NOMO-1 treated with dmso at 0.1 percent for 144 hours (cell line): ENCODE results near the gene NEK2.
"Not testable (repeated sequence)": the region's sequence is repeated elsewhere in the genome, so short reads cannot be mapped to it uniquely, and the experiment has no call there.

ENCODE experiments used
- DNase-seq: peaks from one replicate; lab custom pipeline; 2025; ENCODE audit not compliant: unreplicated experiment; lab: John Stamatoyannopoulos, UW

The NEK2 gene

DNA sequence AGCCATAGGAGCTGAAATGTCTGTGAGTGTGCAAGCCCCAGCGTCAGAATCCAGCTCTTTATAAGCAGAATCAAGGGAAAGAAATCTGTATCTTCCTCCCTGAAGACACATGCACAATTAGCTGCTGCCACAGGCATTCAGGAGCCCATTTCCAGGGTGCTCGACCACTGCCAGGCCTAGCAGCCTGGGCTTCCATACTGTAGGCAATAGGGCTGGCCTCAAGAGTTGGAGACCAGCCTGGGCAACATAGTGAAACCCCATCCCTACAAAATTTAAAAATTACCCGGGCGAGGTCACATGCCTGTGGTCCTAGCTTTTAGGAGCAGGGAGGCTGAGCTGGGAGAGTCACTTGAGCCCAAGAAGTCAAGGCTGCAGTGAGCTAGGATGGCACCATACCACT, 41.0 kb downstream of the NEK2 start:
- no peak for DNase-seq

DNA sequence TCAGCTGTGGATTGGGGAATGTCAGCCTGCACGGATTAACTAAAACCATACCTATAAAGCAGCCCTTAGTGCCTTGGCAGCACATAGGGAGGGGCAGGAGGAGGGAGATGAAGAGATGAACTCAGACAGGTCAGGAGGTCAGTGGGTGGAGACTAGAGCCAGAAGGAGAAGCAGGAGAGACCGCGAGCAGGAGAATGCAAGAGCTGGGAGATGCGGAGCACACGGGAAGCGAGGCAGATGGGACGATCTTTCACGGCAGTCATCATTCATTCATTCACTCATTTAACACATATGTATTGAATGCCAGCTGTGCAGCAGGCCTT, 41.9 kb downstream of the NEK2 start:
- DNase-seq = no peak

DNA sequence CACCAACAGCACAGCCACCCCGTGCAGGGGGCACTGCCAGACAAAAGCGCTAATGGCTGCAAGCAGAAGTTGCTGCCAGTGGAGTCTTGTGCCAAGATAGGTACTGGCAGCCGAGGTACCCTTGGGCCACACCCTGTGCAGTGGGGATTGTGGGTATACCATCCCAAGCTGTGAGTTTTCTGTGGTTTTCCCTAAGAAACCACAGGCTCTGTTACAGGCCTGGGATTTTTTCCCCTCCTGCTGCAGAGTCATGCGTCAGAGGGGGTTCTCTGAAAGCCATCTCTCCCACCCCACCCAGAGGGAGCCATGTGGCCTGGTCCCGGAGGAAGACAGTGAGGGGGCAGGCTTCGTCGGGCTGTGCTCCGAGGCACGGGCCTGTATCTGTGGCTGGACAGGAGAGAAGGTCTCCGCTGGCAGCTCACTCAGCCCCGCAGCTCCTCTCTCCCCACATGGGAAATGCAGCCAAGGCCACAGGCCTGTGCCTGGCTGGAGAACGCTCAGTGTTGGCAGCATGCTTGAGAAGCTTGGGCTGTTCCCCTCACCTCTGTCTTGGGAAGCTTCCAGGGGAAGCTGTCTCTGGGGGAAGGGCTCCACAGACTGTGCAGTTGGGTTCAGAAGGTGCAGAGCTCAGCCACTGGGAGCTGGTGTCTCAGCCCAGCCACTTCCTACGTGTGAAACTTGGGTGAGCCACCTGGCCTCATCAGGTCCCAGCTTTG, 42.5 kb downstream of the NEK2 start:
- no peak for DNase-seq

DNA sequence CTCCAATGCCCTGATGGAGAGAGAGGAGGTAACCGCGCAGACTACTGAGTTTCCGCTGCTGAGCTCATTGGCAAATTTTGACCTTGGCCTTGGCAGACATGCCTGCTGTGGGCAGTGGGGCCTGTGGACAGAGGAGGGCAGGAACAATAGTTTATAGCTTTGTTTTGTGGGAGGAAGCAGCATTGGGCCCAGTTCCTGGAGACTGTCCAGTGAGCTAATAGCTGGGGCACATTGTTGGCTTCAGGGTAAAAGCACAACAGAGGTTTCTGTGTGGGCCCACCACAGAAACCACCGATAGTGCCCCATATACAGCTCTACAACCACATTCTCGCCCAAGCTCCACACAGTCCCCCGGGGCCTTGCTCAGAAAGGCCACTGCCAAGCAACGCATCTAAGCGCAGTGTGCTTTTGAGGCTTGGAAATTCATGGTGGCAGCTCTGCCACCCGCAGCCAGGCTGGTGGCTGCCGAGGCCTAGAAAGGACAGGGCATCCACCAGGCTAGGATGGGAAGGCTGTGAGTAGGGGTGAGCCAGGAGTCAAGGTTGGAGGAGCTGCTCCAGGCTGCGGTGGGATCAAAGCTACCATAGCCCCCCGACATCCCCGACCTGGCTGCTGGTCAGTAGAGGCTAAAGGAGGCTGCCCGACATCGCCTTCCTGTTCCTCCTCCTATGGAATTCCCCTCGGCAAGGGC, 43.2 kb downstream of the NEK2 start:
- DNase-seq = no peak

DNA sequence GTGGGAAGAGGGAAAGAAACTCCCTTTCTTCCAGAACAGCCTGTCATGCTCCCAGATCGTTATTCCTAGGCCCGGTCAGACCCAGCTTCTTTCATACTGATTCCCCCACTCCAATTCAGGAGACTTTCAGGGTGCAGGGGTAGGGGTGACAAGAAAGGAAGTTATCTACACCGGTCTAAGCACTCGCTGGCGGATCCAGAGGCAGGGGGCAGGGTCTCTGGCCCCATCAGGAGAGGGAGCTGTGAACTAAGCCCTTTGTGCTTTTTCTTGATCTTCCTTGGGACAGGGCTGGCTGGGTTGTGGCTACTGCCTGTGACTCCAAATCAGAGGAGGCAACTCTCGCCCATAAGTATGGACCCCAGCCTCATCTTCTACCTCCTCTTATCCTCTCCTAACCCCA, 44.3 kb downstream of the NEK2 start:
- no peak for DNase-seq

DNA sequence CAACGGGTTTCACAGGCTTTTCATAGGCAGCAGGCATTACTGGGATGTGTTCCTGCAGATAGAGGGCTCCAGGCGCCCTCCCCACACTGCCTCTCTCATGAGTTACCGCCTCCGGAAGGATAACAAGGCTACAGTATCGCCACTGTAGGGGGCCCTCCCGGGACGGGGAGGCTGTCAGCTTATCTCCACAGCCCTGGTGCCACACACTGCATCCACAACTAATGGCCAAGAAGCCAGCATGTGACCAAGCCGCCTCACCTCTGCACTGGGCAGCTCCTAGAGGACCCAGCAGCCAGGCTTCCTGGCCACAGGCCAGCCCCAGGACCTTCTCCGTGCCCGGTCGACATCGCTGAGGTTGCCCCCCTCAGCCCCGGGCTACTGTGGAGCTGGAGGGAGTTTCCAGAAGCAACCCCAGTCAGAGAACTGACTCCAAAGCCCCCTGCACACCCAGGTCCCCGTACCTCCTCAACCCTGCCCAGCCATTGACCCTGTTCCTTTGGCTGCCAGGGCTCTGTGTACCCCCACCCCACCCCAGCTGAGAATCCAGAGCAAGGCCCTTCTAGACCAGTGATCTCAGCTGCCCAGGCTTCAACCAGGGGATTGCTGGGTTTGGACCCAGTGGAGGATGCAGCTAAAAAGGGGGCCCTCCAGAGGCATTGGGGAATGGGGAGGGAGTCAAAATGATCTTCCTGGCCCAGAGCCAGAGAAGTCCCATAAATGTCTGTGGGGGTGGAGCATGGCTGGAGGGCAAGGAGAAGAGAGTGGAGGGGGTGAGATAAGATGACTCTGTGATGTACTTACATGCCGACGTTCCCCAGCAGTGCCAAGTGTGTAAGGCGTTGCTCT, 45.0 kb downstream of the NEK2 start:
- DNase-seq = no peak

DNA sequence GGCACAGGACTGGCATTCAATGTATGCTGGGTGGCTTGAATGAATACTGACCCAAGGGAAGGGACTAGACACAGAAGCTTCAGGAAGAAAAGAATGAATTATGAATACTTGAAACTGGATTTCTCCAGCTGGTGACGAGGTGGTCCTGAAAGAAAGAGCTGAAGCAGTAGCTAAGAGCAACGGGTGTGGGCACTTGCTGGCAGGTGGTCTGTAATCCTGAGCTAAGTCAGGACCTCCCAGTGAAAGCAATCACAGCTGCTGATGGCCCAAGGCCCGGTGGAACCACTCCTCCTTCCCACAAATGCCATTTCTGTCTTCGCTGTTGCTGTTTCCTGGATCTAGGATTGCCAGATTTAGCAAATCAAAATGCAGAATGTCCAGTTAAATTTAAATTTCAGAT, 47.0 kb downstream of the NEK2 start:
- no peak for DNase-seq

DNA sequence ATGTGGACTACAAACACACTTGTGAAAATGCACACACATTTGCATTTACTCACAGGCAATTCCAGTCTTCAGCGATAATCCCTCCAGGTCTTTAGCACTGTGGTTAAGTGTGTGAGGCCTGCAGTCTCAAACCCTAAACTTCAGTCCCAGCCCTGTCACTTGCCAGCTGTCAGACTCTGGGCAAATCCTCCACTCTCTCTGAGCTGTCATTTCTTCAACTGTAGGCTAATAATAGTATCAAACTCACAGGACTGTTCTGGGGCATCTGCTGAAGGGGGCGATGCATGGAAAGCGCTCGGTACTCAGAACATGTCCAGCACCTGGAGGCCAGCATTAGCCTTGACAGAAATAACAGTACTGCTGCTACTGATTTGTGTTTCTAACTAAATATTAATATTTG, 48.2 kb downstream of the NEK2 start:
- no peak for DNase-seq

DNA sequence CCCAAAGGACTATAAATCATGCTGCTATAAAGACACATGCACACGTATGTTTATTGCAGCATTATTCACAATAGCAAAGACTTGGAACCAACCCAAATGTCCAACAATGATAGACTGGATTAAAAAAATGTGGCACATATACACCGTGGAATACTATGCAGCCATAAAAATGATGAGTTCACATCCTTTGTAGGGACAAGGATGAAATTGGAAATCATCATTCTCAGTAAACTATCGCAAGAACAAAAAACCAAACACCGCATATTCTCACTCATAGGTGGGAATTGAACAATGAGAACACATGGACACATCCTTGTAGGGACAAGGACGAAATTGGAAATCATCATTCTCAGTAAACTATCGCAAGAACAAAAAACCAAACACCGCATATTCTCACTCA, 49.6 kb downstream of the NEK2 start:
- not testable (repeated sequence) for DNase-seq

DNA sequence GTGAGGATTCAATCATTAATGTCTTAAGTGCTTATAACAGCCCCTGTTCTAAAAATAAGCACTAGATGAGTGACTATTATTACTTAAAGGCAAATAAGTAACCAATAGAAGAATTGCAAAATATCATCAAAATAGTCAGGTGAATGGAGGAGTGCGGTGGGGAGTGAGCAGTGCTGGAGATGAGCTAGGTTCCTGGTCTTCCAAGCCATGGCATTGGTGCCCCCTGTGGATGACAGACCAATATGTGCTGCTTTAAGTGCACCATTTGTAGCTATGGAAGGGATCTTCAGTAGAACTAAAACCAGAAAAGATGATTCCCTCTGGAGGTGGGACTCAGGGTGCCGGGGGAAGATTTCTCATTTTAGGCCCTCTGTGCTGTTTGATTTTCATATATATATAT, 50.4 kb downstream of the NEK2 start:
- peak; percentile 55 for DNase-seq

DNA sequence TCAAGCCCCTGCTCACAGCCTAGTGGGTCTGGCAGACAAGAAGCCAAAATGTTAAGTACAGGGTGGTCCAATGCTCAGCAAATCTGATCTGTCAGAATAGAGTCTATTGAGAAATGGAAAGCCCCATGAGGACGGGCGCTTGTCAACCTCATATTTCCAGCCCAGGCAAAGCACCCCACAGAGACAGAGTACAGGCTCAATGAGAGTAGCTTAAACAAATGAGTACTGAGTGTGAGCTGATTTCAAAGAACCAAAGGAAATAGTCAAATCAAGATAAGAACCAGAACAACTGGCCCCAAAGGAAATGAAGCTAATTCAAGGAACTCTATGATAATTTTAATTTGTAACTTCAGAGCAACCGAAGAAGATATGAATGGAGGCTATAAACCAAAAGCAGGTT, 51.9 kb downstream of the NEK2 start:
- DNase-seq = no peak

DNA sequence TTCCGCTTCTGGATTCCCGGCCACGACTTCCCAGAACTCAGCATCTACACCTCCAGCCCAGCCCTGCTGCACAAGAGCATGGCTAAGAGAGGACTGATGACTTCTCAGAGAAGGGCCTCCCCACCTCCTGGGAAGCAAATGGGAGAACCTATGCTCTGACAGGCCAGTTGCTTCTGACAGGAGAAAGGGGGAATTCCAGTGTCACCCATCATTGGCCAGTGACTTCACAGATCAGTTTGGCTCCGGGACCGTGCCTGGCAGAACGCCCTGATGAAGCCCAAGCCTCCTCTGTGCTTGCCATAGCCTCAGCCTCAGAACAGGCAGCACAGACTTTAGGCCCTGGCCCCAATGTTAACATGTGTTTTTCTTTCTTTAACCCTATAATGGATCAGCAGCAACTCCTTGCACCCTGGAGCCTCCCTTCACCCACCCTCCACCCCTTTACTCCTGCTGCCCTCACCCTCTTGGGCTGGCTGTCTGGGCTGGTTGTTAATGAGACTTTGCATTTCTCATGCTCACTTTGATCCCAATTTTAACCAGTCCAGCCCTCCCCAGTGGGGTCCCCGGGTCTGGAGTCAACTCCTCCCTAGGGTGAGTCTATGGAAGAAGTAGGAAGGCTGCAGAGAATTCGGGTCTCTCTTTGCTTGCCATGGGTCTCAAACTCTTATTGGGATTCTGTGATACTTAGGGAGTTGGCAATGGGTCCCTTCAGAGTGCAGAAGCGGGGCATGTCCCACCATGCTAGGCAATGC, 53.8 kb downstream of the NEK2 start:
- DNase-seq = no peak

DNA sequence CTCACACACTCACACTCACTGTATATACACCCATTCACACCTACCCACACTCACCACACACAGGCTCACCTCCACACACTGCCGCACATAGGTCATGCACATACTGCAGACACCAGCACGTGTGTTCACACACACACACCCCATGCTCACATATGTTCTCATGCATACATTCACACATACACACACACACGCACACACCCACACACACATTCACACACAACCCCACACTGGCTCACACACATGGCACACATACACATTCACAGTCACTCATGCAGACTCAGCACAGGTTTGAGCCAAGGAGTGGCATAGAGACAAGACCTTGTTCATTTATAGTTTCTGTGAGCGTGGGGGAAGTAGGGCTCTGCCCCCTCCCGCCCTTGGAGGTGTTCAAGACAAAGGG, 55.3 kb downstream of the NEK2 start:
- DNase-seq = no peak

DNA sequence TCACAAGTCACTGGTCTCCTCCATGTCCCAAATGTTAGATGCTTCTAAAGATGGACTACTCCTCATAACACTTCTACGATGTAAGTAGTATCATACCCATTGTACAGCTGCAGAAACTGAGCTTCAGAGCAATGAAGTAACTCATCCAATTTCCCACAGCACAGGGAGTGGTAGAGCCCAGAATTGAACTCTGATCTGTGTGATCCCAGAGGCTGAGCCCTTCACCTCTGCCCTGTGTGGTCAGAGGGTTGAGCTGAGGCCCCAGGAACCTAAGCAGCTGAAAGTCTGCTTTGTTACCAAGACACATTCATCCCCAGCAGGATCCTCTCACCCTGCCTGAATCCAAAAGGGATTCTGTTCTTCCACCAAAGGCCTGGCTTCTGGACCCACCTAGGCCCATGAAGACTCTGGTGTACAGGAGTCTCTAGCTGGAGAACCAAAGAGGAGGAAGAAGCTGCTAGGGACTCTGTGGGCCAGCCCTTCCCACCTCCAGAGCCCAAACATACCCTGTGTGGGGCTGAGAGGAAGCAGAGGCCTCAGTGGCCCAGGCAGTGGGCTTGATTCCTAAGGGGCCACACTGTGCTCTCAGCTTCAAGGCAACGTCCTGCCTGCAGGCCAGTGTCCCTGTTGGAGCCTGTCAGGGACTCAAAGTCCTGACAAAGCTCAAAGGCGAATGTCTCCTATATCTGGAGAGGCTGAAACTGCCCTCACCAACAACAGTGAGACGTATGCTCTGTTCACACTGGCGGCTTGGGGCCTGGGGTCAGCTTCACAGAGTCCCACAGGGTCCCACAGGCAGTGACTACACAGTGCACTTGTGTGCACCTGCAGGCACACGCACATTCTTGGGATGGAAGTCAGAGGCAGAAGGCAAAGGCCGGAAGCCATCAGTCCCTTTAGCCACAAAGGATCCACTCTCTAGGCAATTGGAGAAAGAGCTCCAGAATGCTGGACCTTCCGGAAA, 56.1 kb downstream of the NEK2 start:
- DNase-seq = no peak

DNA sequence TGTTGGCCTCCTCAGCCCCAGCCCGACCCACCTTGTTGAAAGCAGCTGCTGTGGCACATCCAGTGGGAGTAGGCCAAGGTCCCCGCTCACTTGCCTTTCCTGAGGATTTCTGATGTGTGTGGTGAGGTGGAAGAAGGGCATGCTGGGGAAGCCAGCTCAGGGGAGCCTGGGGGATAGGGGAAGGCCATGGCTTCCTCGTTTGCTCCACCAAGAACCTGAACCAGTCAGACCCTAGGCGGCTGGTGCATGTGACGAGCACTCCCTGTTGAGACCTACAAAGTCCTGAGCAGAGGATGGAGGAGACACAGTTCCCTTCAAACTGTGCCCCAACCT, 58.5 kb downstream of the NEK2 start:
- no peak for DNase-seq

DNA sequence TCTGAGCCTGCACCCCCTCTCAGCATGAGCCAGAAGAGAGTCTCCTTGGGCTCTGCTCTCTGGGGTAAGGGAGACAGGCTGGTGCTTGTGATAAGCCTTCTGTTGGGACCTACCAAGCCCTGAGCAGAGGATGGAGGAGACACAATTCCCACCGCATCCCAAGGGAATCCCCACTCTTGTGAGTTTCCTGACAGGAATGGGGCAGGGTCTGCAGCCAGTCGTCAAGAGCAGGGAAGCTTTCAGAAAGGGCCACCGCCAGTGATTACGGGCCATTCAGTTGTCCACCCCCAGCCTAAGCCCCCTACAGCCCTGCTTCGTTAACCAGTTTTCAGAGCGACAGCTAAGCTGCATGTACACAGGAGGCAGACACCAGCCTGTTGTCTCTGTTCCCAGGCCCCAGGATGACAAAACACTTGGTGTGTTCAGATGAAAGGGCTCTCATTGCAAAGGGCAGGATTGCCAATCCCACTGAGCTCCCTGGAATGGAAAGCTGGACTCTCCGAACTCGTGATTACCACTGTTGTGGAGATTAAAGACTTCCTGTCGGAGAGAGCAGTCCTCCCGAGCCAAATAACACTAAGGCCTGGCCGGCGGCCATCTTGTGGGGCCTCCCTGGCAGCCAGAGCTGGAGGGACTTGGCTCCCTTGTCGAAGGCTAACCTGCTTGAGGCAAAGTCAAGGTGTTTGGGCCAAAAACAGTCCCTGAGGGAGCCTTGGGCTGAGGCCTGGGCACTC, 59.0 kb downstream of the NEK2 start:
- no peak for DNase-seq

DNA sequence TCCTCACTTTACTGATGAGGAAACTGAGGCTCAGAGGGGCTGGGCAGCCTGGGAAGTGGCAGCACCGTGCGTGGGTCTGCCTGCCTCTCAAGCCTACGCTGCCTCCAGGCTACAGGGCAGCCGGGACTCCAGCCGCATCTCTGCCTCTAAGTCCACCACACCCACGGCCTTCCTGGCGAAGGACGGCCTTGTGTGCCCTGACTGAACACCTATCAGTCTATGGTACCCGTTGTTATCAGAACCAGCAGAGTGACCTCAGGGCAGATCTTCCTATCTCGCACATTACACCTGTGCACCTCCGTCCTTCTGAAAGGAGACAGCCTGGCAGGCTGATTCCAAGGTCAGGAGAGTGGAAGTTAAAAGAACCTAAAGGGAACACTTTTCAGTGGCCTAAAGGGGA, 60.8 kb downstream of the NEK2 start:
- no peak for DNase-seq

DNA sequence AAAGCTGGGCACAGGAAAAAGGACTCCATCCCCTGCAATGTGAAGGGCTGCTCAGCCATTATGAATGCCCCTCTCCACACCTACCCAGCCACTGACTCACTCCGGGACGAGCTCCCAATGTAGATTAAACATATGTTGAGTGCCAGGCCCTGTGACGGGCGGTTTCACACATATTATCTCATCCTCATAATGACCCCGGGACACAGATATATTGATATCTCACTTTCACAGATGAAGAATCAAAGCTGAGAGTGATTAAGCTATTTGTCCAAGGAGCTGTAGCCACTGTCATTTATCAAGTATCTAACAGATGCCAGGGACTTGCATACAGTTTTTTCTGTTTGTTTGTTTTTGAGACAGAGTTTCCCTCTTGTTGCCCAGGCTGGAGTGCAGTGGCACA, 61.5 kb downstream of the NEK2 start:
- DNase-seq = no peak

DNA sequence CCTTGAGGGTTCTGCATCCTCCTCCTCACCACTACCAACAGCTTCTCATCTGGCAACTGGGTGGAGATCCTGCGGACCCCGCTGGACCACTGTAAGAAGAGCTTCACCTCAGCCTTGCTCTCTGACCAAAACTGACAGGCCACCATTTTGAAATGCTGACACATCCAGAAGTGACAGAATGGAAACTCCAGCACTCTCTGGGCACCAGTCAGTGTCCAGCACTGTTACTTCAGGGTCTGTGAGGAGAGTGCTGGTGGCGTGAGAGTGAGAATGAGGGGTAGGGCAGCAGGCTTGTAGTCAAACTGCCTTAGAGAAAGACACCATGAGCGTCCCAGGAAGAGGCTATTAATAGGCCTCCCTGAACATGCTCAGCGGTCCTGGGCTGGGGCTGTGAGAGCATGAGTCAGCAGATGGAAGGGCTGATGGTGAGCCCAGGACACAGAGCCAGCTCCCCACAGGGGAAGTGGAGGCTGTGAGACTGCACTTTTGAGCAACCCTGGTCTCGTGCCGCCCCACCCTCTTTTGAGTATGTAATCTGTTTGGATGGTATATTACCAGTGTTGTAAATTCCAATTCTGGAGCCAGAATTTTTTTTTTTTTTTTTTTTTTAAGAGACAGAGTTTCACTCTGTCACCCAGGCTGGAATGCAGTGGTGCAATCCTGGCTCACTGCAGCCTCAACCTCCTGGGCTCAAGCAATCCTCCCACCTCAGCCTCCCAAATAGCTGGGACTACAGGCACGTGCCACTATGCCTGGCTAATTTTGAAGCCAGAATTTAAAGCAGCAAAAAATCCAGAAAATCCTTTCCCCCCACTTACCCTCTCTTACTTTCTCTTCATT, 62.1 kb downstream of the NEK2 start:
- peak; percentile 79 for DNase-seq
